Muscle layer of duodenum (tissue), 2 donors: ENCODE results near the gene KIF6.
A peak's percentile ranks its signal among the peaks of the same experiment; 100 is the strongest.
"Not testable (repeated sequence)": the region's sequence is repeated elsewhere in the genome, so short reads cannot be mapped to it uniquely, and the experiment has no call there.

Experiments used
- H3K27ac ChIP-seq: one replicate; pipeline ENCODE4 v1.7.0; 2013; ENCODE audit warnings: mild to moderate bottlenecking, low read length
- H3K27me3 ChIP-seq: one replicate; pipeline ENCODE4 v1.7.0; 2013; ENCODE audit warnings: low read depth, mild to moderate bottlenecking, control low read depth, low read length
- H3K36me3 ChIP-seq, 2 donors: one replicate each; pipeline ENCODE4 v1.7.0; 2013; ENCODE audit warnings: low read length in 2 of 2, control low read depth in 1 of 2, mild to moderate bottlenecking in 1 of 2; ENCODE audit not compliant: insufficient read depth in 2 of 2, control insufficient read depth in 1 of 2
- H3K4me1 ChIP-seq, 2 donors: one replicate each; pipeline ENCODE4 v1.7.0; 2013; ENCODE audit warnings: low read length in 2 of 2, mild to moderate bottlenecking in 2 of 2, control low read depth in 1 of 2, moderate library complexity in 1 of 2; ENCODE audit not compliant: insufficient read depth in 2 of 2, control insufficient read depth in 1 of 2
- H3K4me3 ChIP-seq, 2 donors: one replicate each; pipeline ENCODE4 v1.7.0; 2013; ENCODE audit warnings: low read length in 2 of 2, low read depth in 1 of 2, mild to moderate bottlenecking in 1 of 2
- H3K9me3 ChIP-seq, 2 donors: one replicate each; pipeline ENCODE4 v1.7.0; 2013; ENCODE audit warnings: low read length in 2 of 2, control low read depth in 1 of 2, mild to moderate bottlenecking in 1 of 2; ENCODE audit not compliant: control insufficient read depth in 1 of 2
- donor health status: healthy.

KIF6 gene

DNA sequence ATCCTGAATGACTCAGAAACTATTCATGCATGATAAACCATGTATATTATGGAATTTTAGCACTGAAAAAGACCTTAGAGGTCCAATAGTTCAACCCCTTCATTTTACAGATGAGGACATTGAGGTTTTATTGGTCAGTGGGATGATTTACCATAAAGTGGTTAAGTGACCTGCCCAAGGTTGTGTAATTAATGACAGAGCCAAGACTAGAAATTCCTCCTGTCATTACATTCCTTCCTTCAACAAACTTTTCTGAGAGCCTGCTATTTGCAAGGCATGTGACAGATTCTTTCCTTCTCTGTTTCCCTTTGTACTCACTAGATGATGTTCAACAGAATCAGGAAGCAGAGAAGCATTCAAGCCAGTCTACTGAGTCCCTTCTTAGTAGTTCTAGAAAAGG lies 232.0 kb downstream of the KIF6 start:
- Histone ChIP-seq H3K36me3 (no peaks in the 10 kb centered on the region), H3K4me1 (peaks cover 0 to 16% of the 10 kb centered on the region in 2 donors), H3K27me3 (no peaks in the 10 kb centered on the region), H3K4me3 (no peak overlapping the region), H3K27ac (peak overlapping the region; percentile 2), H3K9me3 (no peaks in the 10 kb centered on the region)

DNA sequence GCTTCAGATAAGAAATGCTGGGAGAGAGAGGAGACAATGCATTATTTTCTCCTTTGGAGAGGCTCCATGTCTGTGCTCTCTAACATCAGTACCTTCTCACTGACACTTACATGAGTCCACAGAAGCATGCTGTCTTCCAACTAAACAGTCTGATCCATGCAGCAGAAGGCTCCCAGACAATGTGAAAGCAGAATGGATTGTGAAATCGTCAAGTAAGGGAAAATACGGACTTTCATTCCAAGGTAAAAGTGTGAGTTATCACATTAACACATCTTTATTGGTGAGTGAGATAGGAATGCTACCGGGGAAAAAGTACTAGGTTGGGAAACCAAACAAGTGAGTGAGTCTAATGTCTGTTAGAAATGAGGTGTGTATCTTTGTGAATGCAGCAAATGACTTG lies 235.1 kb downstream of the KIF6 start:
- Histone ChIP-seq H3K4me1 (peaks cover 0 to 10% of the 10 kb centered on the region in 2 donors), H3K36me3 (no peaks in the 10 kb centered on the region), H3K27me3 (no peaks in the 10 kb centered on the region), H3K4me3 (no peak overlapping the region), H3K9me3 (no peaks in the 10 kb centered on the region), H3K27ac (no peak overlapping the region)

- Histone ChIP-seq H3K4me1 (peaks cover 0 to 6% of the 10 kb centered on the region in 2 donors), H3K27ac (no peak overlapping the region), H3K9me3 (no peaks in the 10 kb centered on the region), H3K27me3 (no peaks in the 10 kb centered on the region), H3K4me3 (no peak overlapping the region), H3K36me3 (no peaks in the 10 kb centered on the region)
Measured at GRCh38 chr6:39488255-39488879, 236.8 kb downstream of the KIF6 start.

DNA sequence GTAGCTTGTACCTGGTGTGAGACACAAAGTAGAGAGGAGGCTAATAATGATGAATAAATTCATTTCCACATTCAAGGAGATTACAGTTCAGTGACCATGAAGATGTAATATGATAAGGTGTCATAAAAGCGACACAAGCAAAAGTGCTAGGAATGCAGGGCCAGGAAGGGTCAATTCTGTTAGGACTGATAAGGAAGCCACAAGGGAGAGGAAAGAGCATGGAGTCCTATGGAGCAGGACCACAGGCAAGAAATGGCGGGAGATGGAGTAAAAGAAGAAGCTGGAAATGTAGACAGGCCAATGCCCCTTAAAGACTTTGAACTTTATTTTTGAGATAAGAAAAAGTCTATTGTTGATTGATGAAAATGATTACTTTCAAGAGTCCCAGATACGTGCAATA lies 240.9 kb downstream of the KIF6 start:
- Histone ChIP-seq H3K4me1 (no peaks in the 10 kb centered on the region), H3K9me3 (no peaks in the 10 kb centered on the region), H3K36me3 (no peaks in the 10 kb centered on the region), H3K4me3 (no peak overlapping the region), H3K27ac (no peak overlapping the region), H3K27me3 (no peaks in the 10 kb centered on the region)

DNA sequence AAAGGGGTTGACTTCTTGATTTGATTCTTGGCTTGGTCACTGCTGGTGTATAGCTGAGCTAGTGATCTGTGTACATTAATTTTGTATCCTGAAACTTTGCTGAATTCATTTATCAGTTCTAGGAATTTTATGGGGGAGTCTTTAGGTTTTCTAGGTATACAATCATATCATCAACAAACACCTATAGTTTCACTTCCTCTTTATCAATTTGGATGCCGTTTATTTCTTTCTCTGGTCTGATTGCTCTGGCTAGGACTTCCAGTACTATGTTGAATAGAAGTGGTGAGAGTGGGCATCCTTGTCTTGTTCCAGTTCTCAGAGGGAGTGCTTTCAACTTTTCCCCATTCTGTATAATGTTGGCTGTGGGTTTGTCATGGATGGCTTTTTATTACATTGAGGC lies 245.4 kb downstream of the KIF6 start:
- not testable (repeated sequence) for H3K4me3 ChIP-seq, H3K27me3 ChIP-seq, H3K4me1 ChIP-seq, H3K36me3 ChIP-seq, H3K27ac ChIP-seq, H3K9me3 ChIP-seq

DNA sequence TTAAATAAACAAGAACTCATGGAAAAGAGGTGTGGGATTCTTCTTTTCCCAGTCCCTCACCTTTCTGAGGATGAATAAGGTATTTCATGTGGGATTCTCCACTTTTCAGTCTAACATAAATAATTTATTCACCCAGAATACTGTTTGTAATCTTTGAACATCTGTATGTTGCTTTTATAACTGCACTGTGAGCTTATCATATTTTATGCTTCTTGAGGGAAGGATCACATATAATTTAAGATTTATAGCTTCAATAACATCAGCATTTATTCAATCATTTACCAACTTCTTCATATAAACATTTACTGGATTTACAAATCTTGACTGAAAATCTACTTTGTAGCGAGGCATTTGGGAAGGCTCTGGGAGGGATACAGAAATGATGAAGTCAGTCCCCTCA lies 248.5 kb downstream of the KIF6 start:
- no peak overlapping the region for H3K4me3 ChIP-seq
- H3K36me3 ChIP-seq: no peaks in the 10 kb centered on the region
- no peaks in the 10 kb centered on the region for H3K4me1 ChIP-seq
- no peaks in the 10 kb centered on the region for H3K27me3 ChIP-seq
- H3K27ac ChIP-seq: no peak overlapping the region
- H3K9me3 ChIP-seq: no peaks in the 10 kb centered on the region

DNA sequence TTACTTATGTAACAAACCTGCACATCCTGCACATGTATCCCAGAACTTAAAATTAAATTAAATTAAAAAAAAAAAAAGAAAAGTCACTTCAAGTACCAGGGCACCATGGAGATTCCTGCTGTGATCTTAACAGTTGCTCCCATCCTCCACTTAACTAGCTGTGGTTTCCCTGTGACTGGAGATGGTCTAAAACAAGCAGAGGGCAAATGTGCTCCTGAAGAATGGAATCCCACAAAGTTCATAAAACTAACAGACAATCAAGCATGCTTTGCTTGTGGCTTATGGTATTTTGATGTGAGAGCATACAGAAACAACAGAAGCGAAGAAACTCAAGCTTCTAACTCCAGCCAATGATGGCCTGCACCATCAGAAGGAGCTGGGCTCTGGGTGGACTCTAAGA lies 249.1 kb downstream of the KIF6 start:
- Histone ChIP-seq H3K36me3 (no peaks in the 10 kb centered on the region), H3K27me3 (no peaks in the 10 kb centered on the region), H3K4me3 (no peak overlapping the region), H3K4me1 (no peaks in the 10 kb centered on the region), H3K9me3 (no peaks in the 10 kb centered on the region), H3K27ac (no peak overlapping the region)

DNA sequence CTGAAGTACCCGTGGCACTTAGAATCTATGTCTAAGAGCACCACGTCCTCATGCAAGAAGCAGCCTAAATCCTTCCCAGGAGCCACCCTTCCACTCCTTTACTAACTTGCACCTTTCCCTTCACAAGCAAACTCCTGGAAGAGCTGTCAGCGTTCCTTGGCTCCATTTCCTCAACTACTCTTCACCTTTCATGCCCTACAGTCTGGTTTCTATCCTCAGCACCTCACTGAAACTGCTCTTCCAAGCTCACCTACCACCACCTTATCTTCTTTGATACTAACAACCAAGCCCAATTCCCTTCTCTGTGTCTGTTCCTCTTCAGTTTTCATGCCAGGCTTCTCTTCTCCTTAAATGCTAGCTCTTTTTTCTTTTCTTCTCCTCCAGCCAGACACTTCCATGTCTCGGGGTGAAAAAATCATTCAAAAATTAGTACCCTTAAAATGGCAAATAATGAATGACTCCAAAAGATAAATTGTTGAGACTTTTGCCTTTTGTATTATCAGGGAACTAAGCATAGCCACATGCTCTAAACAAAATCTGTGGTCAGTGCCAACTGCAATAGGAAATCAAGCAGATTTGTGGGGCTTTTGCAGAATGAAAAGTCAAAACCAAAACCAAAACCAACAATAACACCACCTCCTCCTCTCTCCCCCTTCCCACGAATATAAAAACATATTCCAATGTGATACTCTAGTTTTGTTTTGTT lies 253.1 kb downstream of the KIF6 start:
- Histone ChIP-seq H3K27ac (no peak overlapping the region), H3K36me3 (no peaks in the 10 kb centered on the region), H3K4me3 (no peak overlapping the region), H3K4me1 (no peaks in the 10 kb centered on the region), H3K27me3 (no peaks in the 10 kb centered on the region), H3K9me3 (peaks cover 0 to 6% of the 10 kb centered on the region in 2 donors)

GRCh38 chr6:39470506-39470905 lies 254.7 kb downstream of the KIF6 start:
- no peak overlapping the region for H3K4me3 ChIP-seq
- H3K27ac ChIP-seq: no peak overlapping the region
- peaks cover 0 to 6% of the 10 kb centered on the region in 2 donors for H3K9me3 ChIP-seq
- H3K4me1 ChIP-seq: no peaks in the 10 kb centered on the region
- no peaks in the 10 kb centered on the region for H3K27me3 ChIP-seq
- H3K36me3 ChIP-seq: no peaks in the 10 kb centered on the region

DNA sequence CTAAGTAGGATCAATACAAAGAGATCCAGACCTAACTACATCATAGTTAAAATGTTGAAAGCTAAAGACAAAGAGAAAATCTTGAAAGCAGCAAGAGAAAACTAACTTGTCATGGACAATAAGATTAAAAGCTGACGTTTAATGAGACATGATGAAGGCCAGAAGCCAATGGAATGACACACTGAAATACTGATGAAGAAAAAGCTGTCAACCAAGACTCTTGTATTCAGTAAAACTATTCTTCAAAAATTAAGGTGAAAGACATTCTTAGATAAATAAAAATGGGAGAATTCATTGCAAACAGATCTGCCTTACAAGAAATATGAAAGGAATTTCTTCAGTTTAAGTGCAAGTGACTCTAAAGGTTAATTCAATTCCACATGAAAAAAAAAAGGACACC lies 256.8 kb downstream of the KIF6 start:
- H3K27ac ChIP-seq: no peak overlapping the region
- H3K4me3 ChIP-seq: no peak overlapping the region
- no peaks in the 10 kb centered on the region for H3K4me1 ChIP-seq
- no peaks in the 10 kb centered on the region for H3K36me3 ChIP-seq
- H3K9me3 ChIP-seq: peaks cover 0 to 6% of the 10 kb centered on the region in 2 donors
- no peaks in the 10 kb centered on the region for H3K27me3 ChIP-seq

DNA sequence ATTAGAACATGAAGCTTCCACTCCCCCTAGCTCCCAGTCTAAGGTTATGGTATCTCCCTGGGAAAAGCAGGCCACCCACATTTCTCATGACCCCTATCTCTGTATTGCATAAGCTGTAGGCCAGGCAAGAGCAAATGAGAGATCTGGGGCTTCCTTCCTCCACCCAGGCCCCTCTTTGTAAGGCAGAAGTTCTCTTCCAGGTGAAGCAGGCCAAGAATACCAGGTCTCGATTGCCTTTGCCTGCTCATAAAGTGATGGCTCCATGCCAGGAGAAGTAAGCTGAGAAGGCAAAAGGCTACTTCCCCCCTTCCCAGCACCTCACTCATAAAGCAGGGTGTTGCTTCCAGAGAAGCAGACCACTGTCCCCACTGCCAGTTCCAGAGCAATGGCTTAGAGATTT lies 258.6 kb downstream of the KIF6 start:
- Histone ChIP-seq H3K27me3 (no peaks in the 10 kb centered on the region), H3K36me3 (no peaks in the 10 kb centered on the region), H3K4me3 (no peak overlapping the region), H3K27ac (no peak overlapping the region), H3K9me3 (peaks cover 0 to 6% of the 10 kb centered on the region in 2 donors), H3K4me1 (no peaks in the 10 kb centered on the region)

GRCh38 chr6:39465539-39465938 lies 259.7 kb downstream of the KIF6 start:
- H3K9me3 ChIP-seq: peaks cover 0 to 6% of the 10 kb centered on the region in 2 donors
- no peak overlapping the region for H3K27ac ChIP-seq
- H3K4me3 ChIP-seq: no peak overlapping the region
- no peaks in the 10 kb centered on the region for H3K4me1 ChIP-seq
- no peaks in the 10 kb centered on the region for H3K36me3 ChIP-seq
- no peaks in the 10 kb centered on the region for H3K27me3 ChIP-seq
